GM18502 (cell line): ENCODE data around the gene NTF4.
"Not testable (repeated sequence)": the region's sequence is repeated elsewhere in the genome, so short reads cannot be mapped to it uniquely, and the experiment has no call there.

Source experiments
- ATAC-seq: cut with Tn5 transposase; IDR thresholded peaks from one replicate; pipeline ENCODE4 v1.9.1; 2021; ENCODE audit warnings: mild to moderate bottlenecking; ENCODE audit not compliant: unreplicated experiment, poor library complexity

The NTF4 gene

GRCh38 chr19:49091391-49092038 lies 26.9 kb upstream of the NTF4 start:
- no peak for ATAC-seq

GRCh38 chr19:49086296-49086695 lies 21.7 kb upstream of the NTF4 start:
- no peak for ATAC-seq

- no peak for ATAC-seq
Observed at GRCh38 chr19:49085868-49086232, 21.2 kb upstream of the NTF4 start.

GRCh38 chr19:49085020-49085867 lies 20.6 kb upstream of the NTF4 start, which contains the start of gene SNRNP70:
Gene SNRNP70, plus strand, starts transcription at chr19:49085451. Its CDS starts 964 bp downstream, at chr19:49086415.
- peak; percentile 89 for ATAC-seq

GRCh38 chr19:49084206-49085019 lies 19.8 kb upstream of the NTF4 start:
- no peak for ATAC-seq

GRCh38 chr19:49081273-49081672 lies 16.7 kb upstream of the NTF4 start:
- no peak for ATAC-seq

GRCh38 chr19:49080392-49080791 lies 15.8 kb upstream of the NTF4 start:
- no peak for ATAC-seq

- ATAC-seq = not testable (repeated sequence)
Observed at GRCh38 chr19:49074869-49075268, 10.3 kb upstream of the NTF4 start.

GRCh38 chr19:49073514-49074378 lies 9.1 kb upstream of the NTF4 start:
- ATAC-seq = no peak

- ATAC-seq = no peak
Observed at GRCh38 chr19:49071860-49072547, 7.4 kb upstream of the NTF4 start.

GRCh38 chr19:49070416-49070815 lies 5.8 kb upstream of the NTF4 start:
- ATAC-seq = no peak

GRCh38 chr19:49069026-49069425 lies 4.4 kb upstream of the NTF4 start:
- ATAC-seq = no peak

- no peak for ATAC-seq
Observed at GRCh38 chr19:49067554-49067953, 2.9 kb upstream of the NTF4 start.

- ATAC-seq = no peak
Observed at GRCh38 chr19:49065905-49066512, 1.4 kb upstream of the NTF4 start.

- ATAC-seq = no peak
Observed at GRCh38 chr19:49064029-49064629, 489 bp downstream of the NTF4 start.

- no peak for ATAC-seq
Observed at GRCh38 chr19:49061445-49061844, 3.2 kb downstream of the NTF4 start.

- ATAC-seq = no peak
Observed at GRCh38 chr19:49061000-49061399, 3.6 kb downstream of the NTF4 start.

GRCh38 chr19:49059053-49059452 lies 5.6 kb downstream of the NTF4 start:
- no peak for ATAC-seq

- no peak for ATAC-seq
Observed at GRCh38 chr19:49058562-49058961, 6.1 kb downstream of the NTF4 start.
